GM12874 (cell line): ENCODE data around the gene EPC1.

Experiments
- CTCF ChIP-seq: IDR thresholded peaks from 2 replicates; pipeline ENCODE4 v1.5.1; 2011; ENCODE audit warnings: low read depth, mild to moderate bottlenecking, control low read depth, low read length, moderate library complexity; ENCODE audit not compliant: insufficient read depth

Gene EPC1

GRCh38 chr10:32240471-32240870 lies 106.5 kb downstream of the EPC1 start:
- TF ChIP-seq CTCF = no peak

- TF ChIP-seq CTCF = no peak
Measured at GRCh38 chr10:32239769-32240168, 107.2 kb downstream of the EPC1 start.

DNA sequence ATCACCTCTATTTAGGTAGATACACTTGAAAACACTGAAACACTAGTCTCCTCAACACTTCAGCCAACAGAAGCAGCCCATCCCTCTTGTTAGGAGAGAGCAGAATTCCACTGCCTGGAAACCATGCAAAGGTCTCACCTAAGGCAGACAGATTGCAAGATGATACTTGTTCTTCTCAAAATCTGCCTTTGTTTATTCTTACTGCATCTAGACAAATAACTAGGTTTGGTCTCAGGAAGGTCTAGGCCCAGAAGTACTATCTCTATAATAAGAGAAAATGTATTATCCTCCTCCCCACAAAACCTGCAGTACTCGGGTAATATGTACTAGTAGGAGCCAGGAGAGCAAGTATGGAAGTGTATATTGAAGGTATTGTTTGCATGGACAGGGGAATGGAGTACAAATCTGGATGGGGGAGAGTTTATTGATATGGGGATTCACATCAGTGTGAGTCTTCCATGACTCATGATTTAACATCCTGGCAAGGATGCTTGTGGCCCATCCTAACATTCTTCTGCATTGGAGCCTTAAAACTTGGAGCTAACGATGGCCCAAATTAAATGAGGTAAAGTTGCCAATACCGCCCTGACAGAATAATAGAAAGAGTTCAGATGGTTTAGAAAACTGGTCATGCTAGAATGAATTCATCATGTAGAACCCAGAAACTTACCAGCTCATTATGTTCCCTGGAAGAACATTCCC lies 109.2 kb downstream of the EPC1 start:
- no peak for TF ChIP-seq CTCF

- TF ChIP-seq CTCF = no peak
Measured at GRCh38 chr10:32234471-32234870, 112.5 kb downstream of the EPC1 start.

- no peak for TF ChIP-seq CTCF
Measured at GRCh38 chr10:32232378-32232777, 114.6 kb downstream of the EPC1 start.

DNA sequence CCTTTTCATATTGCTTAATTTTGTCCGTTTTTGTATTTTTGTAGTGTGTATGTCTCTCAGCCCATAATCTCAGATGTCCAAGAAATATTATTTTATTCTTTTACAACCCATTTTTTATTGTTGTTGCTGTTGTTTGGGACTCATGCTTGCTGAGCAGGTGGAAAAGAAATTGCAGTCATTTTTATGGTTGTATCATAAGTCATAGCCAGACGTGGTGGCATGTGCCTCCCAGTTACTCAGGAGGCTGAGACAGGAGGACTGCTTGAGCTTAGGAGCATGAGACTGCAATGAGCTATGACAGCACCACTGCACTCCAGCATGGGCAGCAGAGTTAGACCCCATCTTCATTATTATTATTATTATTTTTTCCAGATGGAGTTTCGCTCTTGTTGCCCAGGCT lies 117.8 kb downstream of the EPC1 start:
- no peak for TF ChIP-seq CTCF

DNA sequence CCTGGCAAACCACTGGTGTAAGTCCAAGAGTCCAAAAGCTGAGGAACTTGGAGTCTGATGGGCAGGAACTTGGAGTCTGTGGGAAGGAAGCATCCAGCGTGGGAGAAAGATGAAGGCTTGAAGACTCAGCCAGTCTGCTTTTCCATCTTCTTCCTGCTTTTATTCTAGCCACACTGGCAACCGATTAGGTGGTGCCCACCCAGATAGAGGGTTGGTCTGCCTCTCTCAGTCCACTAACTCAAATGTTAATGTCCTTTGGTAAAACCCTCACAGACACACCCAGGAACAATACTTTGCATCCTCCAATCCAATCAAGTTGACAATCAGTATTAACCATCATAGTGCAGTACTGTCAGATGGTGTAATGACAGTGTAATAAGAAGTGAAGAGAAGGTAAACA lies 119.2 kb downstream of the EPC1 start:
- TF ChIP-seq CTCF = no peak
